Loucy (cell line): Measurements from ENCODE around the gene MFSD8.

Source experiments
- CTCF ChIP-seq: fragments of 200-600 bp; sonication (generic); conservative IDR thresholded peaks from 2 replicates; pipeline ENCODE4 v1.5.1; 2014; ENCODE audit warnings: mild to moderate bottlenecking, antibody characterized with exemption, low read length
- EZH2phosphoT487 ChIP-seq: fragments of 200-600 bp; IDR thresholded peaks from 2 replicates; pipeline ENCODE4 v1.6.1; 2018; ENCODE audit warnings: antibody characterized with exemption, mild to moderate bottlenecking, moderate library complexity, borderline replicate concordance

GRCh38 chr4:127870688-127871087 lies 94.3 kb downstream of the MFSD8 start:
- TF ChIP-seq CTCF = no peak
- no peak for TF ChIP-seq EZH2phosphoT487
